OCI-LY1 (cell line): ENCODE data around the gene PPM1D.
"Not testable (repeated sequence)": the region's sequence is repeated elsewhere in the genome, so short reads cannot be mapped to it uniquely, and the experiment has no call there.

Source experiments
- H2AFZ ChIP-seq: fragments of 200-600 bp; sonication (generic), shearing (Covaris generic); 2 replicates; pipeline ENCODE4 v1.6.0; 2014; ENCODE audit warnings: antibody characterized with exemption, mild to moderate bottlenecking, low read length
- H3F3A ChIP-seq: fragments of 200-600 bp; sonication (generic), shearing (Covaris generic); 2 replicates; pipeline ENCODE4 v1.6.0; 2014; ENCODE audit warnings: mild to moderate bottlenecking, antibody characterized with exemption, low read length, moderate library complexity; ENCODE audit not compliant: insufficient read depth
- H3K27ac ChIP-seq: fragments of 200-600 bp; sonication (generic); 2 replicates; pipeline ENCODE4 v1.5.1; 2014; ENCODE audit warnings: low read length, mixed run types, mild to moderate bottlenecking, low read depth; ENCODE audit not compliant: poor library complexity, severe bottlenecking
- H3K27me3 ChIP-seq: fragments of 200-600 bp; sonication (generic); 2 replicates; pipeline ENCODE4 v1.6.0; 2014; ENCODE audit warnings: antibody characterized with exemption, mild to moderate bottlenecking, low read length, moderate library complexity; ENCODE audit not compliant: insufficient read depth
- H3K36me3 ChIP-seq: fragments of 200-600 bp; sonication (generic); 2 replicates; pipeline ENCODE4 v1.6.1; 2014; ENCODE audit warnings: mild to moderate bottlenecking, antibody characterized with exemption, low read length, moderate library complexity, mixed read lengths; ENCODE audit not compliant: insufficient read depth
- H3K4me1 ChIP-seq: fragments of 200-600 bp; sonication (generic); 2 replicates; pipeline ENCODE4 v1.5.1; 2014; ENCODE audit warnings: mild to moderate bottlenecking, low read length, moderate library complexity; ENCODE audit not compliant: insufficient read depth, severe bottlenecking
- H3K4me2 ChIP-seq: fragments of 200-600 bp; sonication (generic), shearing (Covaris generic); 2 replicates; pipeline ENCODE4 v1.6.1; 2014; ENCODE audit warnings: low read length
- H3K4me3 ChIP-seq: fragments of 200-600 bp; sonication (generic); 2 replicates; pipeline ENCODE4 v1.5.1; 2014; ENCODE audit warnings: low read length, low read depth, mild to moderate bottlenecking, mixed read lengths; ENCODE audit not compliant: poor library complexity, severe bottlenecking
- H3K79me2 ChIP-seq: fragments of 200-600 bp; shearing (Covaris generic); 2 replicates; pipeline ENCODE4 v1.6.1; 2016; ENCODE audit warnings: mixed run types, low read length, mixed read lengths; ENCODE audit not compliant: insufficient read depth
- H3K9ac ChIP-seq: fragments of 200-600 bp; sonication (generic), shearing (Covaris generic); 2 replicates; pipeline ENCODE4 v1.6.1; 2014; ENCODE audit warnings: mild to moderate bottlenecking, low read length, mixed read lengths
- H3K9me2 ChIP-seq: fragments of 200-600 bp; sonication (generic), shearing (Covaris generic); 2 replicates; pipeline ENCODE4 v1.6.1; 2014; ENCODE audit warnings: low read depth, mild to moderate bottlenecking, low read length, mixed read lengths
- H3K9me3 ChIP-seq: fragments of 200-600 bp; shearing (Covaris generic); 2 replicates; pipeline ENCODE4 v1.6.1; 2014; ENCODE audit warnings: low read length, mixed read lengths
- H4K20me1 ChIP-seq: fragments of 200-600 bp; sonication (generic), shearing (Covaris generic); 2 replicates; pipeline ENCODE4 v1.6.0; 2016; ENCODE audit warnings: mild to moderate bottlenecking, low read length; ENCODE audit not compliant: insufficient read depth
- CTCF ChIP-seq: fragments of 200-600 bp; sonication (generic), shearing (Covaris generic); IDR thresholded peaks from 2 replicates; pipeline ENCODE4 v1.5.1; 2017; ENCODE audit warnings: mild to moderate bottlenecking, antibody characterized with exemption, low read length, moderate library complexity, mixed read lengths
- EZH2 ChIP-seq: fragments of 200-600 bp; sonication (generic), shearing (Covaris generic); IDR thresholded peaks from 2 replicates; pipeline ENCODE4 v1.8.0; 2017; ENCODE audit warnings: borderline replicate concordance, mixed run types, mild to moderate bottlenecking, antibody characterized with exemption, low read length, moderate library complexity, mixed read lengths

PPM1D gene

GRCh38 chr17:60606036-60606435, 6.0 kb downstream of the PPM1D start:
- no peaks in the 10 kb centered on the region for H4K20me1 ChIP-seq
- H3K36me3 ChIP-seq: no peaks in the 10 kb centered on the region; the same call in 1 of the 2 replicates
- peaks cover 21% of the 10 kb centered on the region for H3K4me1 ChIP-seq
- H3K4me3 ChIP-seq: no peak overlapping the region
- no peak overlapping the region for H3K4me2 ChIP-seq
- H3K27me3 ChIP-seq: no peaks in the 10 kb centered on the region
- H3K9me2 ChIP-seq: no peaks in the 10 kb centered on the region
- TF ChIP-seq EZH2: no peak
- TF ChIP-seq CTCF: no peak
- no peaks in the 10 kb centered on the region for H3F3A ChIP-seq
- peaks cover 98% of the 10 kb centered on the region for H3K79me2 ChIP-seq
- H3K27ac ChIP-seq: no peak overlapping the region
- no peak overlapping the region for H3K9ac ChIP-seq
- no peaks in the 10 kb centered on the region for H3K9me3 ChIP-seq
- H2AFZ ChIP-seq: no peak overlapping the region

GRCh38 chr17:60610473-60610872, 10.5 kb downstream of the PPM1D start:
- TF ChIP-seq CTCF (no peak), EZH2 (no peak)
- Histone ChIP-seq H3K4me2 (no peak overlapping the region), H3K9ac (no peak overlapping the region), H3K4me3 (no peak overlapping the region), H4K20me1 (no peaks in the 10 kb centered on the region), H2AFZ (no peak overlapping the region), H3K9me2 (no peaks in the 10 kb centered on the region), H3K9me3 (no peaks in the 10 kb centered on the region), H3K27ac (no peak overlapping the region), H3K4me1 (no peaks in the 10 kb centered on the region), H3F3A (no peaks in the 10 kb centered on the region), H3K36me3 (no peaks in the 10 kb centered on the region), H3K27me3 (no peaks in the 10 kb centered on the region), H3K79me2 (peaks cover 77% of the 10 kb centered on the region)

- not testable (repeated sequence) for H3K4me2 ChIP-seq, H3K4me1 ChIP-seq, H3F3A ChIP-seq, H3K9me3 ChIP-seq, H3K4me3 ChIP-seq, H3K9me2 ChIP-seq, H4K20me1 ChIP-seq, H3K27me3 ChIP-seq, H3K36me3 ChIP-seq, H3K27ac ChIP-seq, H2AFZ ChIP-seq, H3K9ac ChIP-seq
- H3K79me2 ChIP-seq: peaks cover 69% of the 10 kb centered on the region
Observed at GRCh38 chr17:60611321-60611720, 11.3 kb downstream of the PPM1D start.

- Histone ChIP-seq H3K27ac (no peak overlapping the region), H3K4me1 (no peaks in the 10 kb centered on the region), H3K9me3 (no peaks in the 10 kb centered on the region), H3K36me3 (no peaks in the 10 kb centered on the region; the same call in 1 of the 2 replicates), H2AFZ (no peak overlapping the region), H3K4me2 (no peak overlapping the region), H3K79me2 (peaks cover 68% of the 10 kb centered on the region), H3F3A (no peaks in the 10 kb centered on the region), H3K9ac (no peak overlapping the region), H3K4me3 (no peak overlapping the region), H3K9me2 (no peaks in the 10 kb centered on the region), H3K27me3 (no peaks in the 10 kb centered on the region), H4K20me1 (no peaks in the 10 kb centered on the region)
- TF ChIP-seq CTCF (no peak), EZH2 (no peak)
Observed at GRCh38 chr17:60613325-60613724, 13.3 kb downstream of the PPM1D start.

GRCh38 chr17:60613796-60614195, 13.8 kb downstream of the PPM1D start:
- H3F3A ChIP-seq, H2AFZ ChIP-seq, H3K9me3 ChIP-seq, H4K20me1 ChIP-seq, H3K4me2 ChIP-seq, H3K27me3 ChIP-seq, H3K27ac ChIP-seq, H3K9me2 ChIP-seq, H3K4me3 ChIP-seq, H3K9ac ChIP-seq, H3K4me1 ChIP-seq, H3K36me3 ChIP-seq: not testable (repeated sequence)
- H3K79me2 ChIP-seq: peaks cover 69% of the 10 kb centered on the region

- not testable (repeated sequence) for H3K9me3 ChIP-seq, H4K20me1 ChIP-seq, H2AFZ ChIP-seq, H3K27me3 ChIP-seq, H3K4me2 ChIP-seq, H3K9ac ChIP-seq, H3K4me1 ChIP-seq, H3F3A ChIP-seq, H3K4me3 ChIP-seq, H3K27ac ChIP-seq, H3K36me3 ChIP-seq, H3K9me2 ChIP-seq
- peaks cover 70% of the 10 kb centered on the region for H3K79me2 ChIP-seq
Observed at GRCh38 chr17:60614247-60614646, 14.3 kb downstream of the PPM1D start.
